NCI-H1092 treated with DMSO at 0.1 percent for 48 hours (cell line): ENCODE data around the gene TGFBR3L.
"Not testable (repeated sequence)": the region's sequence is repeated elsewhere in the genome, so short reads cannot be mapped to it uniquely, and the experiment has no call there.

Experiments
- DNase-seq: peaks from one replicate; lab custom pipeline; 2025; lab: John Stamatoyannopoulos, UW

Gene TGFBR3L

DNA sequence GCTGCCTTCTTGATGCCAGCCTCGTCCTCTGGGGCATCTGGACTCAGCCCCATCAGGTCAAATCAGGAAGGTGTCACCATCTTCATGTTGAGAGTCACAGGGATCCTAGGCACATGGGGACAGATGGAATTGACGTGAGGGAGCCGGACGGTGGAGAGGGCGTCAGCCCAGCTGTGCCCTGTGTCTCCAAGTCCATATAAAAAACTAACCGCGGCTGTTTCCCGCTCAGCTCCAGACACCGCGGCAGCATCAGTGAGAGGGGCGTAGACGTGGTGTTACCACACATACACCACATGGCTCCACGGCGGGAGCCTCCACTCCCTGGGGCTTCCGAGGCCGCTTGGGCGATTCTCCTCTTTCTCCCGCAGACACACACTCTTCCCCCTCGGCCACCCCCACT, 34.8 kb upstream of the TGFBR3L start:
- DNase-seq = no peak

DNA sequence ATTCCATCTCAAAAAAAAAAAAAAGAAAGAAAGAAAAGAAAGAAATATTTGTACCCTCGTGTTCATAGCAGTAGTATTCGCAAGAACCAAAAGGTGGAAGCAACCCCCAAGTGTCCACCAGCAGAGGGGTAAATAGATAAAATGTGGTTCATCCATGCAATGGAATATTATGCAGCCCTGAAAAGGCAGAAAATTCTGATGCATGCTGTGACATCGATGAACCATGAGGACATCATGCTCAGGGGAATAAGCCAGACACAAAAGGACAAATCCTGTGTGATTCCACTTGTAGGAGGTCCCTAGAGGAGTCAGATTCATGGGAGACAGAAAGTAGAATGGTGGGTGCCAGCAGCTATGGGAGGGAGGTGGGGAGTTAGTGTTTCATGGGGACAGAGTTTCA, 32.7 kb upstream of the TGFBR3L start:
- no peak for DNase-seq

GRCh38 chr19:7883105-7883504, 31.5 kb upstream of the TGFBR3L start:
- no peak for DNase-seq

GRCh38 chr19:7883796-7884570, 30.6 kb upstream of the TGFBR3L start:
- DNase-seq = no peak

- DNase-seq = no peak
Observed at GRCh38 chr19:7885818-7886217, 28.8 kb upstream of the TGFBR3L start.

GRCh38 chr19:7887408-7888144, 27.1 kb upstream of the TGFBR3L start:
- no peak for DNase-seq

DNA sequence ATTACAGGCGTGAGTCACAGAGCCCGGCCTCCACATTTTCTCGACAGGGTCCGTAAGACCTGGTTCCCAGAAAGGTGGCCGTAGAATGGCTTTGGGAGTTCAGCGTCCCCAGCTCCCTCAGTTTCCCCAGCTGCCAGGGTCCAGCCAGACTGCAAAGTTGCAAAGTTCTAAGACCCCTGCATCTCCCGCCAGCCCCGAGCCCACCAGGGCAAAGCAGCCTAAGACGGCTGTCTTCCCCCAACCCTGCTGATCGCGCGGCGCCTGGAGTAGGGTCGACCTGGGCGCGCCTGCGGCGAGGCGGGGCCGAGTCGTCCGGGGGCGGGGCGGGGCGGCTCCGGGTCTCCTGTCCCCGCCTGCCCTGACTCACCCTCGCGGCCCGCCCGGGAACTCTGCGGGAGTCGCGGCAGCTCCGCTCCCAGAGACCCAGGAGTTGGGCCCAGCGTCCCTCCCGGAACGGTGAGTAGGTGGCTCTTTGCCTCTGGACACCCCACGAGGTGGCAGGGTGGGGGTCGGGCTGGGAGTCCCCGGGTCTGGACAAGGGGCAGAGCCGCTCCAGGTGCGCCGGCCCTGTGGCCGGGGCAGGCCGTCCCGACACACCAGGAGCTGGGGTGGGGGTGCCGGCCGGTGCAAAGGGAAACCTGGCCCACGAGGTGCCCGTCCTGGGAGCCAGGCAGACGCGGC, 26.3 kb upstream of the TGFBR3L start, which contains the start of gene LRRC8E:
TSS of gene LRRC8E (plus strand) at position 366 of the 681 bp plus-strand sequence. CDS start 7,094 bp downstream, outside the sequence.
- DNase-seq = no peak

DNA sequence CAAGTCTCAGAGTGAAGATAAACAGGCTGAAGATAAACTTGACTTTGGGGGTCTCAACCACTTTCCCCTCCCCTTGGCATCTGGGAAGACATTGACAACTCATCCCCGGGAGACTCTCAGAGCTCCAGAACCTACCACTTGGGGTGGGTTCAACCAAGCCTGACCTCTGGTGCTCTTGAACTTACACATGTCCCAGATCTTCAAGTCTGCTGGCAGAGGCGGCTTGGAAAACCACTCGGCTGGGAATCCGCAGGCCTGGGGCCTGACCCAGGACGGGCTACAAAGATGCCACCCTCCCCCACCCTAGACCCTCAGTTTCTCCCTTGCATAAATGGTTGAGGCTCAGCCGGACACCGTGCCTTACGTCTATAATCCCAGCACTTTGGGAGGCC, 25.8 kb upstream of the TGFBR3L start:
- no peak for DNase-seq

DNA sequence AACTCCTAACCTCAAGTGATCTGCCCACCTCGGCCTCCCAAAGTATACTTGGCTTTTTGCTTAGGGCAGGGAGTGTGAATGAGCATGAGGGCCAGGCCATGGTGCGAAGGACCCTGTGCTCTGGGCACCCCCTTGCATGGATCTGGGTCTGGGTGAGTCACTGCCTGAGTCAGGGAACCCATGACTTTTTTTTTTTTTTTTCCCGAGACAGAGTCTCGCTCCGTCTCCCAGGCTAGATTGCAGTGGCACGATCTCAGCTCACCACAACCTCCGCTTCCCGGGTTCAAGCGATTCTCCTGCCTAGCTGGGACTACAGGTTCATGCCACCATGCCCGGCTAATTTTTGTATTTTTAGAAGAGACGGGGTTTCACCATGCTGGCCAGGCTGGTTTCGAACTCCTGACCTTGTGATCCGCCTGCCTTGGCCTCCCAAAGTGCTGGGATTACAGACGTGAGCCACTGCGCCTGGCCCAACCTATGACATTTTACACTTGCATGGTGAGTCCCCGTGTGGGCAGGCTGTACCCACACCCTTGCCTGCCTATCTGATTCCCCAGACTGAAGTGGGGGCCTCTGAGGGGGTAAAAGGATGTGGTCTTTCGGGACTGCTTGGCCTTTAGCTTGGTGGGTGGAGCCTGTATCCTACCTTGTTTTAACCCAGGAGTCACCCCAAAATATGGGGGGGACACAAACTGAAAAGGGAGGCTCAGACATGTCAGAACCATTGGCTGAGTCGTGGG, 21.1 kb upstream of the TGFBR3L start:
- DNase-seq = not testable (repeated sequence)

DNA sequence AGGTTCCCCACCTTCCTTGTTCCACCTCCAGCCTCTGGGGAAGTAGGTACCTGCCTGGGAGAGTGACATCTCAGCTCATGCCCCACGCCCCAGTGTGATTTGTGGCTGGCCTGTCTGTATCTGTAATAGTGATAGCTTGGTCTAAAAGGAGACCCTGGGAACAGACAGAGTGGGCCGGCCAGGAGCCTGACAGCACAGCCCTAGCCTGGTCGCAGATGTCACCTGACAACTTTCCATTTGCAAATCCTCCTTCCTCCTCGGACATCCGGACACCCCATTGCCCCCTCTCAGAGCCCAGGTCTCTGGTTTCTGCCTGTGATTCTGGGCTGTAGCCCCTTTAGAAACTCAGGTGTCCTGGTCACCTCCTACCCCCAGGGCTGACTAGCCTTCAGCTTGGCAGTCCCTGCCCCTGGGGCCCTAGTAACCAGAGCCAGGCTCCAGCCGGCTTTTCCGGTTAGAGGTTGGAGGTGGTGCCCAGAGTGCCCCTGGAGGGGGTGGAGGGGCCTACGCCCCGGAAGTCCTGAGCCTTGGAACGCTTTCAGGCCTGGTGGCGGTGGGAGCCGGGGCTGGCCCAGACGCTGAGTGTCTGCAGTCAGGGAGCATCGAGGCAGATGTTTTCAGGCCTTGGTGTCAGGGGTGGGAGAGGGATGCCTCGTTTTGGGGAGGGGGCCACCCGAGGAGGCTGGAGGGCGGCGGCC, 19.9 kb upstream of the TGFBR3L start:
- no peak for DNase-seq

DNA sequence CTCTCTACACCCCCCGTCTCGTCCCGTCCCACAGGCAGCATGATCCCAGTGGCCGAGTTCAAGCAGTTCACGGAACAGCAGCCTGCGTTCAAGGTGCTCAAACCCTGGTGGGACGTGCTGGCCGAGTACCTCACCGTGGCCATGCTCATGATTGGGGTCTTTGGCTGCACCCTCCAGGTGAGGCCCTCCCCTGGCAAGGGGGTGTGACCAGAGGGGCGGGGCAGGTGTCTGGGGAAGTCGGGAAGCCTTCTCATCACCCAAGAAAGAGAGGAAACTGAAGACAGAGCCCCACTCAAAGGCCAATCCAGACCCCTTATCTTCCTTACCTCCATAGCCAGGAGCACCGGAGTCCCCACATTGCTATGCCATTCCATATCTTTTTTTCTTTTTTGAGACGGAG, 19.1 kb upstream of the TGFBR3L start:
- no peak for DNase-seq

GRCh38 chr19:7897292-7897691, 17.3 kb upstream of the TGFBR3L start:
- no peak for DNase-seq

DNA sequence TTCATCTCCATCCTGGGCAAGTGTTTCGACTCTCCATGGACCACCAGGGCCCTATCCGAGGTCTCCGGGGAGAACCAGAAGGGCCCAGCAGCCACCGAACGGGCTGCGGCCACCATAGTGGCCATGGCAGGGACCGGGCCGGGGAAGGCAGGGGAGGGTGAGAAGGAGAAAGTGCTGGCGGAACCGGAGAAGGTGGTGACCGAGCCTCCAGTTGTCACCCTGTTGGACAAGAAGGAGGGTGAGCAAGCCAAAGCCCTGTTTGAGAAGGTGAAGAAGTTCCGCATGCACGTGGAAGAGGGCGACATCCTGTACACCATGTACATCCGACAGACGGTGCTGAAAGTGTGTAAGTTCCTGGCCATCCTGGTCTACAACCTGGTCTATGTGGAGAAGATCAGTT, 15.7 kb upstream of the TGFBR3L start:
- no peak for DNase-seq

- no peak for DNase-seq
Observed at GRCh38 chr19:7899751-7900378, 14.8 kb upstream of the TGFBR3L start.

- no peak for DNase-seq
Observed at GRCh38 chr19:7900401-7900870, 14.2 kb upstream of the TGFBR3L start.

GRCh38 chr19:7900931-7901330, 13.7 kb upstream of the TGFBR3L start:
- DNase-seq = no peak

- no peak for DNase-seq
Observed at GRCh38 chr19:7901337-7901736, 13.3 kb upstream of the TGFBR3L start.

GRCh38 chr19:7902796-7903243, 11.8 kb upstream of the TGFBR3L start:
- no peak for DNase-seq

DNA sequence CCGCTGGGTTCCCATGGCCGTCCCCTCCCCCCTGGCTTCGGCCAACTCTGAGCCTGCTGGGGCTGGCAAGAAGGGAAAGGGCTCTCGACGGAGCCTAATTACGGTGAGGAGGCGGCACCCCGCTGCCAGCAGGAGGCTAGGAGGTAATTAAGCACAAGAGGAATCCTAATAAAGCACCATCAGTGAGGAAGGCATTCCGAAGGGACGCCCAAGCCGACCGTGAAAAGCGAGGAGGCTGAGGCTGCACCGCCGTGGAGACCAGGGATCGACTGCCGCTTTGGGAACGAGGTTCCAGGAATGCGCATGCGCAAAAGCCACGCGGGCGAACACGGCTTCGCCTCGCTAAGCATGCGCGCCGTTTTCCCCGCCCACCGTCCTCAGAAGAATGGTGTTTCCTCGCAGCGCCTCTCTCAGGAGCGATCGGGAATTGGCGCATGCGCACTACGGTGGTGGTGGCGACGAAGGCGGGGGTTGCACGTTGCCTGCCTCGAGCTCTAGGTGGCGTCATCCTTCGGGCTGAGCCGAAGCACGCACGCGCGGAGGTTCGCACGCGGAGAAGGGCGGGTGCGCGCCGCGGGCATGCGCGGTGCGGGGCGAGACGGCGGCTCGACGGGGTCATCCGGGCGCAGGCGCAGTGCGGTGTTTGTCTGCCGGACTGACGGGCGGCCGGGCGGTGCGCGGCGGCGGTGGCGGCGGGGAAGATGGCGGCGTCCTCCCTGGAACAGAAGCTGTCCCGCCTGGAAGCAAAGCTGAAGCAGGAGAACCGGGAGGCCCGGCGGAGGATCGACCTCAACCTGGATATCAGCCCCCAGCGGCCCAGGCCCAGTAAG, 11.2 kb upstream of the TGFBR3L start, which contains the start of gene MAP2K7:
TSS of gene MAP2K7 (plus strand) at position 634 of the 830 bp plus-strand sequence. CDS start at position 702, 68 bp downstream.
- peak; percentile 99 for DNase-seq
